ENCODE data around the gene SMYD5.

GRCh38 chr2:73197579-73197978 lies 16.5 kb upstream of the SMYD5 start:
- TF ChIP-seq POLR2A (IDR thresholded peaks at IDR 0.05) (no peak), CTCF (IDR thresholded peaks at IDR 0.05) (no peak)
